ENCODE measurements around the gene STN1.

STN1 gene

GRCh38 chr10:103894441-103894864, 23.5 kb downstream of the STN1 start:
- DNase-seq (ENCODE audit: low read depth in 2 of 2) = no peak

DNA sequence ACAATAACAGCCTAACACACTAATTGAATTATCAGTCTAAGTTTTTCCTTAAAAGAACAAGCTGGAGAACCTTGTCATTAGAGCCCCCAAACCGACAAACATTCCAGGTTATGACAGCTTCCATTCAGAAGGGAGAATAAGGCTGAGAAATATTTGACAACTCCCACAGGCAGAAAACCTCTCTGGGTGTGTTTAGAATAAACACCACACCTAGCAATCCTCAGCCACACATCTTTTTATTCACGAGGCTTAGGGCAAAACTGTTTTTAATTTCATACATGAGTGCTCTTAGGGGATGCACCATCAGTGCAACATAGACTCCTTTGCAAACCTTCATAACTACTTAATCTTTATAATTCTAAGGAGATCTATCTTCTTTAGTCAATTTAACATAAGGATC, 24.2 kb downstream of the STN1 start:
- DNase-seq (ENCODE audit: low read depth in 2 of 2) = no peak

DNA sequence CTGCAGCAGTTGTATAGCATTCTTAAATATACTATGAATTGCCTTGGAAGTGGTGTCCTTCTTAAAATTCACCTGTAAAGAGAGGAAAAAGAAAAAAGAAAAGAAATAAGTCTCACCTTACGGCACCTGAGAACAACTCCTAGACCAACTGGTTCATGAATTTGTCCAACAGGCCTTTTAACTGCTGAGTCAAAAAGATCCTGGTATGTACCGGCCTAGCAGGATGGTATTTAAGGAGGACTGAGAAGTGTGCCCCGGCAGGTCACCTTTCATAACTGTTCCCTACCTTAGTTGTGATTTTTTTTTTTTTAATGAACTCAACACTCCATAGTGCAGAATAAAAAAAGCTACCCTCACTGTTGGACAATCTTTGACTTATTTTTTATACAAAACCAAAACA, 25.8 kb downstream of the STN1 start:
- no peak for DNase-seq (ENCODE audit: low read depth in 2 of 2)

GRCh38 chr10:103890688-103891087, 27.3 kb downstream of the STN1 start:
- DNase-seq (ENCODE audit: low read depth in 2 of 2) = no peak

DNA sequence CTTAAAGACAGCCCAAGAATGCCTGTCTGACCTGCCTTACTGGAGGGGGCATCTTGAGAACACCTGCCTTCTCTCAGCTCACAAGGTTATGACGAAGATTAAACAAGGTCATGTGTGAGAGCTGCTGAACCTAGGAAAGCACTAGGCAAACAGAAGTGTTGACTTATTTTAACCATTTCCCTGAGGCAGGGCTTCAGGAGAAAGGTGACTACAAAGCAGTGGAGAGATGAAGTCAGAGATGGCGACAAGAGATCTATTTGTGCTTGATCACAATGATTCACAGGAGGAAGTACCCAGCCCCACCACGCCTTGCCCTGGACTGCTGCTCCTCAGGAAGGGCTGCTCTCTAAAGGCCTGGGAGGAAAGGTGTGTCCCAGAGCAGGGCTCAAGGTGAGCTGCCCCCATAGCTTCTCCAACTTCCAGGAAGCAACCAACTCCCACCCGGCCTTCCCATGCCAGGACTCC, 27.8 kb downstream of the STN1 start:
- no peak for DNase-seq (ENCODE audit: low read depth in 2 of 2)

GRCh38 chr10:103889121-103889720, 28.8 kb downstream of the STN1 start:
- DNase-seq (ENCODE audit: low read depth in 2 of 2) = no peak

GRCh38 chr10:103888113-103888841, 29.7 kb downstream of the STN1 start:
- DNase-seq (ENCODE audit: low read depth in 2 of 2) = no peak

DNA sequence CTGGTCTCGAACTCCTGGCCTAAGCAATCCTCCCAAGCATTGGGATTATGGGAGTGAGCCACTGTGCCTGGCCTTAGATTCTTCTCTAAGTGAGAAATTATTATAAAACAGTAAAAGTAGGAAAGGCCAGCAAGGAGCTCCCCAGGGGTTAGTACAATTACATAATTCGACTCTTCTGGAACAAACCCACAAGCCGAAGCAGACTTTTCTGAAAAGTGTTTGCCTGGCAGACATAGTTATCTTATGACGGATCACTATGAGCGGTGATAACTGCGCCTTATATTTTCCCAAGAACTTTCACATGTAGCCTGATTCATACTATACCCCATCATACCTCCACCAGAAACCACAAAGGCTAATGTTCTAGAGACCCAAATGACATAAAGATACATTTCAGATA, 32.4 kb downstream of the STN1 start:
- DNase-seq (ENCODE audit: low read depth in 2 of 2) = no peak

- DNase-seq (ENCODE audit: low read depth in 2 of 2) = no peak
These were observed 33.3 kb downstream of the STN1 start for GRCh38 chr10:103884681-103885139.

DNA sequence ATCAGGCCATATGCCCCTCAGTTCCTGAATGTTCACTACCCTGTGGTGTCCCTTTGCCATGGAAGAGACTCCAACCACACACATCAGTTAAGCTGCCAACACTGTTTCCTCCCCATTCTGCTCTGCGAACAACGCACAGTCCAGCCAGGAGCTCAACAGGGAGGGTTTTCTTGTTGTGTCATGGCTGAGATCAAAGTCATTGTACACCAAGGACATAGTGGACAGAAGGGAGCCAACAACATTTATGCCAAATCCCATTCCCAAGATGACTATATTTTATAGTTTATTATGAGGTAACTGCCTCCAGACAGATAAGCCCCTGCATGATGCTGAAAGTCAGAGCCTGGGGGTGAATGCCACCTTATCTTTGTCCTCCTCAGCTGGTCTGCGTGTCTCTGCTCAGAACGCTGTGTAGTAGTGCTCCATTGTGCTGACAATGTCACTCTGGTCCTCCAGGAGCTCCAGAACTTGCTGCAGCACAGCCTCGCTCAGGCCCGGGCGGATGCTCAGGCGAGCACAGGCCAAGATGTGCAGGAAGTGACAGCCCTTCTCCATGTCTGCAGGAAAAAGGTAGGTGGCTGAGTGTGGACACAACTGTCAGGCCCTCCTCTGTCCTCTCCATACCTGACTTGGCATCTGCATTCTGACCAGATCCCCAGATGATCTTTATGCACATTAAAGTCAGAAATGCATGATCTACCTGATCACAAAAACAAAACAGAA, 35.5 kb downstream of the STN1 start:
- no peak for DNase-seq (ENCODE audit: low read depth in 2 of 2)

DNA sequence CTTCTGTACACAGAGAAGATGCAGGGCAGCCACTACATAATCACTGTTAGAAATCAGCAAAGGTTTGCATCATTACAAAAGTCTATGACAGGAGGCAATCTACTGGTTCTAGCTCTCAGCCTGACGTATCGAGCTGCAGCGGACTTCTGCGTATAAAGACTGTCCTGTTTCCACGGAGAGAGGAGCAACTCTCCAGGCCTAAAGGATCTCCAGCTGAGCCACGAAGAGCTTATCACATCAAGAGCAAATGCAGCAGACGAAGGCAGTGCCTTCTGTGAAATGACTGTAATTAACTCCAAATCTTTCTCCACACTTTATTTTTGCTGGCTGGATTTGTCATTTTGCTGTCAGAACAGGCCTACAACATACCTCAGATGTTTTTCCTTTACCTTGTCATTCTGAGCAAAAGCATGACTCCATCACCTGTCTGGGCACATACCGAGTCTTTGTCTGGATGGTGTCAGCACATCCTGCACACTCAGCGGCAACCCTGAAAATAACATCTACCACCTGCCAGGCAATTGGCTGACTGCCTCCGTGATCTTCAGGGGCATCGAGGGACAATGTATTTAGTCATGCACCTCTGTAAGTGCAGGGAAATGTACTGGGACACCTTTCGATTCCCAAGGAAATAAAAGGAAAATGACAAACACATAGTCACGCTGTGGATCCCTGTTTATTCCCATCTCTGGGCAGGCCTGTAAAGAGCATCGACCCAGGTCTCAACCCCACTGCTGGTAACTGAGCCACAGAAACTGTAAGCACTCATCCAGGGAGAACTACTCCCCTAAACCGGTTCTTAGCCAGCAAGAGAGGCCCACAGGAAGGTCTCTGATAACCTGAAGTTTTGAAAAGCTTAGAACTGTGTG, 36.3 kb downstream of the STN1 start:
- DNase-seq (ENCODE audit: low read depth in 2 of 2) = no peak

GRCh38 chr10:103879831-103880230, 38.2 kb downstream of the STN1 start:
- no peak for DNase-seq (ENCODE audit: low read depth in 2 of 2)

DNA sequence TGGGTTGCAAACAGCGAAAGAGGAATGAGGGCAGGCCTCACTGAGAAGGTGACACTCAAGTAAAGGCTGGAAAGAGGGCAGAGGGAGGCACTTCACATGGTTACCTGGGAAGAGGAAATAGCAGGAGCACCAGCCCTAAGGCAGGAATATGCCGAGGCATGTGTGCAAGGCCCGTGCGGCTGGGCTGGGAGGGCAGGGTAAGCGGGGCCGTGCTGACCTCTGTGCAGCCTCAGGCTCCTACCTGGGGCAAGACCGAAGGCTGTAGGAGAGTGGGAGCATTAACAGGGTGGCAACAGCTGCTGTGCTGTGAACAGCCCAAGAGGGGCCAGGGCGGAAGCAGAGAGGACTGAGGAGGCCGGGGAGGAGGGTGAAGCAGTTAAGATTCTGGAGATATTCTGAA, 38.6 kb downstream of the STN1 start:
- no peak for DNase-seq (ENCODE audit: low read depth in 2 of 2)

DNA sequence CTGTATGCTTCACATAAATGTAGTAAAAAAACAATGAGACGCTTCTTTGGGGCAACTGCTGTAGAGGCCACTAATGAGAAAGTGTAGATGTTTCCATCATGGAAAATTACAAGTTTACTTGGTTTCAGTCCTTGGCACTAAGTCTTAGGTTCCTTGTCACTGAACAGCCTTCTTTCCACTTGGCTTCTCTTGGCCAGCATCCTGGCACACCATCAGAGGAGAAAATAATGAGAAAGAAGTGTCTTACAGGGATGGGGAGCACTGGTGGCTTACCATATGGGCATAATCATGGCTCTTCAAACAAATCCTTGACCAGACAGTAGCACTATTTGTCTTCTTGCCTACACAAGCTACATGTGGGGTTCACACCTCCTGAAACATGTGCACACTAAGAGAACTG, 40.1 kb downstream of the STN1 start:
- no peak for DNase-seq (ENCODE audit: low read depth in 2 of 2)

DNA sequence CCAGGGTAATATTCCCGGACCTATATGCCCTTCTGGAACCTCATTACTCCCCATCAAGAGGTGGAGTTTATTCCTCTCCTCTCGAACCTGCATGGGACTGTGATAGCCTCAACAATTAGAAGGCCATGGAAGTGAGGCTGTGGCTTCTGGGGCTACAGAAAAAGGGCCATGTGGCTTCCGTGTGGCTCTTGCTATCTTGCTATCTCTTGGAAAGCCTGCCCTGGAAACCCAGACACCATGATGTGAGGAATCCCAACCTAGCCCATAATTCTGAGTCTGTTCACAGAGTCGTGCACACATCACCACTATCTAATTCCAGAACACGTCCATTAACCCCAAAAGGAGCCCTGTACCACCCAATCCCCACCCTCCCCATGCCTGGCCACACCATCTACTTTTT, 41.8 kb downstream of the STN1 start:
- DNase-seq (ENCODE audit: low read depth in 2 of 2) = no peak

- DNase-seq (ENCODE audit: low read depth in 2 of 2) = no peak
These were observed 43.3 kb downstream of the STN1 start for GRCh38 chr10:103874730-103875129.

- no peak for DNase-seq (ENCODE audit: low read depth in 2 of 2)
These were observed 45.6 kb downstream of the STN1 start for GRCh38 chr10:103872137-103872931.

DNA sequence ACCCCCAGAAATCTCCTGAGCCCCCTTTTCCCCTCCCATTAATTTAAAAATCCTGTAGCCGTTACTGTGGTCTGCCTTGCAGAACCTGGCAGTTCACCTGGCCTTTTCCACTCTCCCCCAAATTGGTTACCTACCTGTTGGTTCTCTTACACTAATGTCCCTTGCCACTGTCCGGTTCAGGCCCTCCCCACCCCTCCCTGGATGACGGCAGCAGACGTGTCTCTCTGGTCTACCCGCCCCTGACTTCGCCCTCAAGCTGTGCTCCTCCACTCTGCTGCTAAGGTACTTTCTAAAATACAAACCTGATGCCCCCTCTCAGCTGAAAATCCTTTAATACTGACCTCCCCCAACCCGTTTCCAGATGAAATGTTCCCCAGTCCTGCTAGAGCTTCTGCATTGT, 47.0 kb downstream of the STN1 start:
- no peak for DNase-seq (ENCODE audit: low read depth in 2 of 2)

GRCh38 chr10:103870516-103870915, 47.5 kb downstream of the STN1 start:
- DNase-seq (ENCODE audit: low read depth in 2 of 2) = no peak

GRCh38 chr10:103869336-103869735, 48.6 kb downstream of the STN1 start:
- no peak for DNase-seq (ENCODE audit: low read depth in 2 of 2)

- DNase-seq (ENCODE audit: low read depth in 2 of 2) = no peak
These were observed 49.8 kb downstream of the STN1 start for GRCh38 chr10:103868200-103868599.

Measured in stimulated activated CD8-positive, alpha-beta memory T cell treated with anti-CD3 and anti-CD28 coated beads, Interleukin-15, amount 100 ng/mL, for 4 hours (primary cell).